HFFc6 (cell line): ENCODE data around the gene SH3PXD2B. TPM values are rescaled to one million over a fixed set of nuclear protein-coding genes. Genes with fewer than 3 reads are reported as not detected.

Experiments
- DNase-seq: peaks from one replicate; pipeline ENCODE4 v3.0.0-alpha.2; 2018
- H3K27ac Mint-ChIP-seq: 2 replicates; pipeline ENCODE4 v1.8.0; 2020; ENCODE audit warnings: mild to moderate bottlenecking, mixed read lengths
- H3K27me3 Mint-ChIP-seq: 2 replicates; pipeline ENCODE4 v1.8.0; 2021; ENCODE audit warnings: mild to moderate bottlenecking, moderate library complexity, mixed read lengths; ENCODE audit not compliant: insufficient read depth
- H3K36me3 Mint-ChIP-seq: 2 replicates; pipeline ENCODE4 v1.8.0; 2021; ENCODE audit warnings: low read depth, mixed read lengths
- H3K4me1 Mint-ChIP-seq: 2 replicates; pipeline ENCODE4 v1.8.0; 2020; ENCODE audit warnings: low read depth, mixed read lengths
- H3K4me3 Mint-ChIP-seq: 2 replicates; pipeline ENCODE4 v1.8.0; 2020; ENCODE audit warnings: mild to moderate bottlenecking, moderate library complexity, mixed read lengths
- H3K9me3 Mint-ChIP-seq: 2 replicates; pipeline ENCODE4 v1.8.0; 2020; ENCODE audit warnings: mild to moderate bottlenecking, mixed read lengths
- total RNA-seq, 6 experiments: library from RNA; stranded (reverse); fragmentation: NEBNext Ultra II Directional; extraction: Animal tissue kit (Norgen Biotek cat#: 25700); gene quantifications; 2 replicates in 1 of 6; 3 replicates in 5 of 6; pipeline ENCODE4 v1.2.3, GENCODE V29; 2021
- TF ChIP-seq, protein P1 (sequence below): fragments of 200-600 bp; sonication (generic); IDR thresholded peaks from 2 replicates; pipeline ENCODE4 v1.5.0; 2021; ENCODE audit warnings: antibody characterized with exemption, mild to moderate bottlenecking

SH3PXD2B gene
- total RNA-seq, 6 experiments from 2014 or later = 12.4 to 28.4 (median 24.3) TPM

DNA sequence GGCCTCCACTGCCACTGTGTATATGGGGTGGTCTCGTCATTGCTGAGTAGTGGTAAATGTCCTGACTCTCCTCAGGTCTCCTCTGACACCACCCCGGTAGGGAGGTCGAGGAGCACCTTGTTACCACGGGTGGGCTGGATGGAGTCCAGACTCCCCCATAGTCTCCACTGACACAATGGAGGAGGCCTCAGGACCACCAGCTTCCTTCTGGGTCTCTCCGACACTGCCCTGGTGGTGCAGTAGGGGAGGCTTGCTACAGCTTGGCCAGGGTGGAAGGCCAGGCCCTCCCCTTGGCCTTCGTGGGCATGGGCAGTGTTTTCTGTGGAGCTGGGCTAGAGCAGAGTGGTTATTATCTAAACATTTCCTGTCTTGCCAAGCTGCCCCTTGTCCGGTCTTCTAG, 15.4 kb upstream of the SH3PXD2B start:
- Mint-ChIP-seq H3K27ac (no peak overlapping the region), H3K27me3 (peaks cover 22% of the 10 kb centered on the region), H3K9me3 (peaks cover 5% of the 10 kb centered on the region; the same call in 1 of the 2 replicates), H3K4me3 (no peak overlapping the region), H3K4me1 (no peaks in the 10 kb centered on the region), H3K36me3 (peaks cover 6% of the 10 kb centered on the region; the same call in 1 of the 2 replicates)
- DNase-seq = no peak
- TF ChIP-seq, protein P1, sequence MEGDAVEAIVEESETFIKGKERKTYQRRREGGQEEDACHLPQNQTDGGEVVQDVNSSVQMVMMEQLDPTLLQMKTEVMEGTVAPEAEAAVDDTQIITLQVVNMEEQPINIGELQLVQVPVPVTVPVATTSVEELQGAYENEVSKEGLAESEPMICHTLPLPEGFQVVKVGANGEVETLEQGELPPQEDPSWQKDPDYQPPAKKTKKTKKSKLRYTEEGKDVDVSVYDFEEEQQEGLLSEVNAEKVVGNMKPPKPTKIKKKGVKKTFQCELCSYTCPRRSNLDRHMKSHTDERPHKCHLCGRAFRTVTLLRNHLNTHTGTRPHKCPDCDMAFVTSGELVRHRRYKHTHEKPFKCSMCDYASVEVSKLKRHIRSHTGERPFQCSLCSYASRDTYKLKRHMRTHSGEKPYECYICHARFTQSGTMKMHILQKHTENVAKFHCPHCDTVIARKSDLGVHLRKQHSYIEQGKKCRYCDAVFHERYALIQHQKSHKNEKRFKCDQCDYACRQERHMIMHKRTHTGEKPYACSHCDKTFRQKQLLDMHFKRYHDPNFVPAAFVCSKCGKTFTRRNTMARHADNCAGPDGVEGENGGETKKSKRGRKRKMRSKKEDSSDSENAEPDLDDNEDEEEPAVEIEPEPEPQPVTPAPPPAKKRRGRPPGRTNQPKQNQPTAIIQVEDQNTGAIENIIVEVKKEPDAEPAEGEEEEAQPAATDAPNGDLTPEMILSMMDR = no peak

DNA sequence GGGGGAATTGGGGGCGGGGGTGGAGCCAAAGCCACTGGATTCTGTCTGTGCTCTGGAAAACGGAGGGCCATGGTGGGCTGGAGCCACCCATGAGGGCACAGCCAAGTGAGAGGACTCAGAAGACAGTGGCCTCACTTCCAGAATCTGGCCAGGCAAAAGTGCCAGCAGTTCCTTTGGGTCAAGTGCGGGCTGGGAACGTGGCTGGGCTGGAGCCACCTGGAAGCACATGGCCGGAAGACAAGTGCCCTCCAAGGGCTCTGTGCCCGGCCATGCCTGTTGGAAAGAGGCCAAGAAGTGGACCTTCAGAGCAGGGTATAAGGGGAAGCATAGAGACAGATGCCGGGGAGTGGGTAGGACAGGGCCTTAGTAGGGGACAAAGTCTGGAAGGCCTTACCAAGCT, 11.7 kb upstream of the SH3PXD2B start:
- TF ChIP-seq, protein P1 = no peak
- Mint-ChIP-seq H3K4me1 (no peaks in the 10 kb centered on the region), H3K9me3 (peaks cover 15% of the 10 kb centered on the region), H3K36me3 (peaks cover 15% of the 10 kb centered on the region), H3K27me3 (peaks cover 17% of the 10 kb centered on the region), H3K4me3 (no peak overlapping the region), H3K27ac (no peak overlapping the region)
- no peak for DNase-seq

DNA sequence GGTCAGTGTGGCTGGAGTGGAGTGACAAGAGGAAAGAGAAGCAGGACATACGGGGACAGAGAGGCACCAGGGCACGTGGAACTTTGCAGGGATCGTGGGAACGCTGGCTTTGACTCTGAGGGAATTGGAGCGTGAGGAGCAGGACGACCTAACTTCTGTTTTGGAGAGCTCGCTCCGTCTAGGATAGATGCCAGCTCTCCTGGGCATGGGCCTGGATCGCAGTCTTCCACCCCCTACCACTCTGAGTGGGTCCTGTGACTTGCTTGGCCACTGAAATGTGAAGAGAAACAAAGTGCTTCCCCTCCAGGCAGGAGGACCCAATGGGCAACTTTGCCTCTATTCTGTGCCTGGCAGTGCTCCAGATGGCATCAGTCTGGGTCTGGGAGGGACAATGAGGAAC, 8.7 kb upstream of the SH3PXD2B start:
- H3K27ac Mint-ChIP-seq = no peak overlapping the region

DNA sequence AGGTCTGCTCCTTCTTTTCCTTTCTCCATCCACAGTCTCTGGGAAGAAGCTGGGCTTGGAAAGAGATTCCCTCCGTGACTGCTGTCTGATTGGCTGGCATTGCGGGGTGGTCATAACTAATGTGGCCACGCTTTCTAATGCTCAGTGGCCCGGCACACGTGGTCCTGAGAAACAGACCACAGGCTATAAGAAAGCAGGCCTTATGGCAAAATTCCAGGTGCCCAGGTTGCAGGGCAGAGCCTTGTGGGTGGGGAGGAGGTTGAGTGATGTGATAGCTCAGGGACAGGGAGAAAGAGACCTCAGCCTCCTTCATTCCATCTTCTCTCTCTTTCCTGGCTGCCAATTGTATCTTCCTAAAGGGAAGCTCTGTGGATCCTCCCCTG, 5.4 kb upstream of the SH3PXD2B start:
- peaks cover 10% of the 10 kb centered on the region; the same call in 1 of the 2 replicates for H3K9me3 Mint-ChIP-seq
- no peak overlapping the region for H3K4me3 Mint-ChIP-seq
- peaks cover 9% of the 10 kb centered on the region; the same call in 1 of the 2 replicates for H3K36me3 Mint-ChIP-seq
- TF ChIP-seq, protein P1 = no peak
- H3K4me1 Mint-ChIP-seq = peaks cover 25% of the 10 kb centered on the region
- peaks cover 2% of the 10 kb centered on the region; the same call in 1 of the 2 replicates for H3K27me3 Mint-ChIP-seq
- DNase-seq = no peak
- no peak overlapping the region for H3K27ac Mint-ChIP-seq

More for the DNA sequence above, 8.7 kb upstream of the SH3PXD2B start:
- DNase-seq = no peak
- H3K27me3 Mint-ChIP-seq = peaks cover 9% of the 10 kb centered on the region; the same call in 1 of the 2 replicates
- H3K4me1 Mint-ChIP-seq = peaks cover 4% of the 10 kb centered on the region
- peaks cover 10% of the 10 kb centered on the region; the same call in 1 of the 2 replicates for H3K9me3 Mint-ChIP-seq
- peaks cover 9% of the 10 kb centered on the region; the same call in 1 of the 2 replicates for H3K36me3 Mint-ChIP-seq
- H3K4me3 Mint-ChIP-seq = no peak overlapping the region
- TF ChIP-seq, protein P1 = no peak

DNA sequence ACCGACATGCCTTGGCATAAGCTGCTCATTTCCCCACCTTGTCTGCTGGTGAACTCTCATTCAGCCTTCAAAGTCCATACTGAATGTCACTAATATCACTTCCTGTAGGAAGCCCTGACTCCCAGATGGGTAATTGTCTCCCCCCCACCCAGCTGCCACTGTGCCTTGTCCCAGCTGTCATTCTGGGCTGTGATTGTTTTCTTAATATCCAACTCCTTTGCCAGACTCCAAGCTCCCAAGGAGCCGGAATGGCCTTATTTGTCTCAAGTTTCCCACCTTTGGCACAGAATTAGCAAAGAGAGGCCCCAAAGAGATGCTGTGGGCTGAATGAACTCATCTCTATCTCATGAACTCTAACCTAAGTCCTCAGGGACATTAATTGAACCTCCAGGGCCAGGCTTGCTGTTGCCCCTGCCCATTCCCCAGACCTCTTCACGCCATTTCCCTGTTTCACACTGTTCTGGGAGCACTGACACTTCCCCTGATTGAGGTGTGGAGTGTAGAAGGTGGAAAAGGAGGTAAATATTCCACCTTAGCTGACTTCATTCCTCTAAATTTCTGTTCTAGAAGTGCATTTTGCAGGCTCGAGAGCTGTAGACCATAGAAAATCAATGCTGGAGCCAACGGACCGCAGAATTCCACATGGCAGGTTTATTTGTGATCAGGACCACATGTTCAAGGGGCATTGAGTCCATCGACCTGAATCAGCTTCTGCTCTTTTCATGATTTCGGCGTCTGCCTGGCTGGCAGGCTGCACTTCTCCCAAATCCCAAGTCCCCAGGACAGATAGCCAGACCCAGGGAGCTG, 4.9 kb upstream of the SH3PXD2B start:
- no peak overlapping the region for H3K4me3 Mint-ChIP-seq

More for the DNA sequence above, 4.9 kb upstream of the SH3PXD2B start:
- peaks cover 8% of the 10 kb centered on the region; the same call in 1 of the 2 replicates for H3K36me3 Mint-ChIP-seq
- H3K9me3 Mint-ChIP-seq = peaks cover 8% of the 10 kb centered on the region; the same call in 1 of the 2 replicates
- peaks cover 28% of the 10 kb centered on the region for H3K4me1 Mint-ChIP-seq
- H3K27ac Mint-ChIP-seq = no peak overlapping the region
- peaks cover 2% of the 10 kb centered on the region; the same call in 1 of the 2 replicates for H3K27me3 Mint-ChIP-seq
- TF ChIP-seq, protein P1 = no peak
- DNase-seq = no peak
